ENCODE measurements around the gene JAK1. TPM values are rescaled to one million over a fixed set of nuclear protein-coding genes. Genes with fewer than 3 reads are reported as not detected.

Gene JAK1
- total and polyA plus RNA-seq, 2 of the 8 experiments (the other 6 are each of a cell fraction or from before 2014, with no cell fraction given): 7.8 to 24.5 TPM

- TF ChIP-seq KDM5A (IDR thresholded peaks at IDR 0.05; ENCODE audit: low read length) (no peak), KDM4A (IDR thresholded peaks at IDR 0.05; ENCODE audit: low read depth, low read length, severe bottlenecking) (no peak), HDAC6 (IDR thresholded peaks at IDR 0.05; ENCODE audit: low read depth, low read length) (no peak), JUND (IDR thresholded peaks at IDR 0.05; ENCODE audit: low read length) (no peak), EGR1 (IDR thresholded peaks at IDR 0.05; ENCODE audit: borderline replicate concordance, low read depth, low read length) (no peak), TEAD4 (IDR thresholded peaks at IDR 0.05; ENCODE audit: low read depth, low read length) (no peak), TCF12 (IDR thresholded peaks at IDR 0.05; ENCODE audit: low read depth, low read length) (no peak)
Measured at GRCh38 chr1:64851664-64852063, 114.7 kb downstream of the JAK1 start (continued).

Measured in H1 (cell line).